ENCODE data around the gene CC2D1B.
"Not testable (repeated sequence)": the region's sequence is repeated elsewhere in the genome, so short reads cannot be mapped to it uniquely, and the experiment has no call there.

CC2D1B gene

GRCh38 chr1:52365746-52366516 is at the start of gene CC2D1B:
Gene CC2D1B (minus strand): TSS chr1:52366205. CDS start chr1:52364620, 1,585 bp downstream.
- peak; percentile 99 for DNase-seq

GRCh38 chr1:52414942-52415341 is 48.9 kb upstream of the CC2D1B start:
- DNase-seq, result no peak

- no peak for DNase-seq
Observed at GRCh38 chr1:52413410-52413989, 47.5 kb upstream of the CC2D1B start.

- no peak for DNase-seq
Observed at GRCh38 chr1:52404975-52405338, 39.0 kb upstream of the CC2D1B start.

GRCh38 chr1:52404116-52404974 is 38.3 kb upstream of the CC2D1B start, which contains the start of the genes ORC1 and PRPF38A:
Gene ORC1 (minus strand): TSS chr1:52404423. CDS start chr1:52402223, 2,200 bp downstream.
Gene PRPF38A (plus strand): TSS chr1:52404602. CDS start chr1:52404750, 148 bp downstream.
- DNase-seq, result peak; percentile 100

GRCh38 chr1:52403566-52404115 is 37.6 kb upstream of the CC2D1B start:
- DNase-seq, result peak; percentile 95

GRCh38 chr1:52402860-52403240 is 36.8 kb upstream of the CC2D1B start:
- no peak for DNase-seq

- peak; percentile 18 for DNase-seq
Observed at GRCh38 chr1:52400131-52400530, 34.1 kb upstream of the CC2D1B start.

- no peak for DNase-seq
Observed at GRCh38 chr1:52399629-52400028, 33.6 kb upstream of the CC2D1B start.

GRCh38 chr1:52393174-52393573 is 27.2 kb upstream of the CC2D1B start:
- no peak for DNase-seq

GRCh38 chr1:52386458-52386857 is 20.5 kb upstream of the CC2D1B start:
- no peak for DNase-seq

- no peak for DNase-seq
Observed at GRCh38 chr1:52385376-52385775, 19.4 kb upstream of the CC2D1B start.

- DNase-seq, result not testable (repeated sequence)
Observed at GRCh38 chr1:52369851-52370250, 3.8 kb upstream of the CC2D1B start.

GRCh38 chr1:52368383-52369172 is 2.6 kb upstream of the CC2D1B start:
- DNase-seq, result peak; percentile 84

GRCh38 chr1:52367272-52367671 is 1.3 kb upstream of the CC2D1B start:
- no peak for DNase-seq

GRCh38 chr1:52366517-52366827 is 467 bp upstream of the CC2D1B start:
- DNase-seq, result no peak

- DNase-seq, result peak; percentile 60
Observed at GRCh38 chr1:52365071-52365745, 797 bp downstream of the CC2D1B start.

- peak; percentile 28 for DNase-seq
Observed at GRCh38 chr1:52364235-52364839, 1.7 kb downstream of the CC2D1B start.

GRCh38 chr1:52360595-52360968 is 5.4 kb downstream of the CC2D1B start:
- DNase-seq, result no peak

GRCh38 chr1:52359676-52360594 is 6.1 kb downstream of the CC2D1B start:
- DNase-seq, result no peak
